ENCODE data around the gene NT5DC3.
"Not testable (repeated sequence)": the region's sequence is repeated elsewhere in the genome, so short reads cannot be mapped to it uniquely, and the experiment has no call there.

The NT5DC3 gene

GRCh38 chr12:103810111-103810510 is 30.9 kb downstream of the NT5DC3 start:
- H3K4me3 ChIP-seq (ENCODE audit: low read depth, low read length): no peak overlapping the region

- H3K4me3 ChIP-seq (ENCODE audit: low read depth, low read length): not testable (repeated sequence)
Observed at GRCh38 chr12:103809639-103810038, 31.4 kb downstream of the NT5DC3 start.

- no peak overlapping the region for H3K4me3 ChIP-seq (ENCODE audit: low read depth, low read length)
Observed at GRCh38 chr12:103809154-103809553, 31.9 kb downstream of the NT5DC3 start.

- H3K4me3 ChIP-seq (ENCODE audit: low read depth, low read length): no peak overlapping the region
Observed at GRCh38 chr12:103808239-103808880, 32.7 kb downstream of the NT5DC3 start.

GRCh38 chr12:103807561-103808238 is 33.3 kb downstream of the NT5DC3 start:
- no peak overlapping the region for H3K4me3 ChIP-seq (ENCODE audit: low read depth, low read length)

- no peak overlapping the region for H3K4me3 ChIP-seq (ENCODE audit: low read depth, low read length)
Observed at GRCh38 chr12:103806803-103807202, 34.2 kb downstream of the NT5DC3 start.

- no peak overlapping the region for H3K4me3 ChIP-seq (ENCODE audit: low read depth, low read length)
Observed at GRCh38 chr12:103805655-103806360, 35.2 kb downstream of the NT5DC3 start.

- H3K4me3 ChIP-seq (ENCODE audit: low read depth, low read length): no peak overlapping the region
Observed at GRCh38 chr12:103803847-103804246, 37.2 kb downstream of the NT5DC3 start.

GRCh38 chr12:103802586-103802886 is 38.5 kb downstream of the NT5DC3 start:
- no peak overlapping the region for H3K4me3 ChIP-seq (ENCODE audit: low read depth, low read length)

GRCh38 chr12:103801709-103802585 is 39.1 kb downstream of the NT5DC3 start:
- H3K4me3 ChIP-seq (ENCODE audit: low read depth, low read length): no peak overlapping the region

- H3K4me3 ChIP-seq (ENCODE audit: low read depth, low read length): no peak overlapping the region
Observed at GRCh38 chr12:103799857-103800771, 40.9 kb downstream of the NT5DC3 start.

- no peak overlapping the region for H3K4me3 ChIP-seq (ENCODE audit: low read depth, low read length)
Observed at GRCh38 chr12:103799504-103799856, 41.6 kb downstream of the NT5DC3 start.

- no peak overlapping the region for H3K4me3 ChIP-seq (ENCODE audit: low read depth, low read length)
Observed at GRCh38 chr12:103798586-103798985, 42.4 kb downstream of the NT5DC3 start.

GRCh38 chr12:103794309-103795213 is 46.5 kb downstream of the NT5DC3 start:
- no peak overlapping the region for H3K4me3 ChIP-seq (ENCODE audit: low read depth, low read length)

GRCh38 chr12:103793512-103794045 is 47.5 kb downstream of the NT5DC3 start:
- H3K4me3 ChIP-seq (ENCODE audit: low read depth, low read length): no peak overlapping the region

- H3K4me3 ChIP-seq (ENCODE audit: low read depth, low read length): no peak overlapping the region
Observed at GRCh38 chr12:103793046-103793445, 48.0 kb downstream of the NT5DC3 start.

GRCh38 chr12:103791350-103791920 is 49.6 kb downstream of the NT5DC3 start:
- H3K4me3 ChIP-seq (ENCODE audit: low read depth, low read length): no peak overlapping the region

GRCh38 chr12:103786201-103786600 is 54.8 kb downstream of the NT5DC3 start:
- no peak overlapping the region for H3K4me3 ChIP-seq (ENCODE audit: low read depth, low read length)
